GM19467 (cell line): Measurements from ENCODE around the gene PECR.
A peak's percentile ranks its signal among the peaks of the same experiment; 100 is the strongest.

ENCODE experiments used
- ATAC-seq: cut with Tn5 transposase; IDR thresholded peaks from one replicate; pipeline ENCODE4 v1.9.1; 2021; ENCODE audit warnings: mild to moderate bottlenecking, moderate library complexity; ENCODE audit not compliant: unreplicated experiment

PECR gene

DNA sequence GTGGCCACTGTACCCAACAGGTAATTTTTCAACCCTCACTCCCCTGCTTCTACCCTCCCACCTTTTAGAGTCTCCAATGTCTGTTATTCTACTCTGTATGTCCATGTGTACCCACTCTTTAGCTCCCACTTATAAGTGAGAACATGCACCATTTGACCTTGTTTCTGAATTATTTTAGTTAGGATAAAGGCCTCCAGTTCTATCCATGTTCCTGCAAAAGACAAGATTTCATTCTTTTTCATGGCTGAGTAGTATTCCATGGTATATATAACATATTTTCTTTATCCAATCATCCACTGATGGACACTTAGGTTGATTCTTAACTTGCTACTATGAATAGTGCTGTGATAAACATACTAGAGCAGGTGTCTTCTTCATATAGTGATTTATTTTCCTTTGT, 9.1 kb downstream of the PECR start:
- no peak for ATAC-seq

DNA sequence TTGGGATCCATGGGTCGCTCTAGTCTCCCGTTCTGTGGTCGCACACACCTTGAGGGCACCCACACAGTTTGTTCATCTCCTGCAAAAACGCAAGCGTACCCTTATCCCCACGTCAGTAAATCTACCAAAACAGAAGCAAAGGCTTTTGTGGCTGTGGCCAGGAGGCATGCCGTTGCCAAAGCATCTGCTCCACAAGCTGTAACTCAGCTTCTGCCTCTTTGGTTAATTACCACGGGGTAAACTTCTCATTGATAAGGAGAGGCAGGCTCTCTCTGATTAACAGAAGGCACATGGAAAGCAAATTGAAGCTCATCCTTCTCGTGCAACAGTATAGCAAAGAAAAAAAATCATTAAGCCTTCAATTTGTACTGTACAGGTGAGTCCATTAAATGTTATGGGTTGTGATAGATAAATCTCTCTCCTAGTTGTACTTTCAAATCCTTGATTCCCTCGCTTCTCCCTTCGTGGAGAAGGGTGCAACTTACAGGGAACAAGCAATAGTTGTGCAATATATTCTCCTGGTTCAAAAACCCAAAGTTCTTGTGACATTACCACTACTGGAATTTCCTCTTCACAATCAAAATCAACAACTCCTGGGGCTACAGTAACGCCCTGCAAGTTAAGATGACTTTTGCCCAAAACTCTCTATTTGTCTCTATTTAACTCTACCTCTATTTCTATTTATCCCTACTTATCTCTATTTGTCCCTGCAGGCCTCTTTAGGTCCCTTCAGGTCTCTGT, 10.3 kb downstream of the PECR start:
- ATAC-seq = no peak

DNA sequence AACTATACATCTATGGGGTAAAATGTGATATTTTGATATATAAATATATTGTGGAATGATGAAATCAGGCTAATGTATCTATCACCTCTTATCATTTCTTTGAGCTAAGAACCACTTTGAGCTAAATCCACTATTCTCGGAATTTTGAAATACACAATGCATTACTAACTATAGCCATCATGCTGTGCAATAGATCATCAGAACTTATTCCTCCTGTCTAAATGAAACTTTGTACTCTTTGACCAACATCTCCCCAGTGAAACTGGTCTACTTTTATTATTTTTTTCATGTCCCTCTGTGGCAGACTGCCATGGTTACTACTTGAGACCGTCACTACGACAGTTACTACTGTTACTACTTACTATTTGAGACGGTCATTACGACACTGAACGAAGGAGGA, 11.4 kb downstream of the PECR start:
- no peak for ATAC-seq

DNA sequence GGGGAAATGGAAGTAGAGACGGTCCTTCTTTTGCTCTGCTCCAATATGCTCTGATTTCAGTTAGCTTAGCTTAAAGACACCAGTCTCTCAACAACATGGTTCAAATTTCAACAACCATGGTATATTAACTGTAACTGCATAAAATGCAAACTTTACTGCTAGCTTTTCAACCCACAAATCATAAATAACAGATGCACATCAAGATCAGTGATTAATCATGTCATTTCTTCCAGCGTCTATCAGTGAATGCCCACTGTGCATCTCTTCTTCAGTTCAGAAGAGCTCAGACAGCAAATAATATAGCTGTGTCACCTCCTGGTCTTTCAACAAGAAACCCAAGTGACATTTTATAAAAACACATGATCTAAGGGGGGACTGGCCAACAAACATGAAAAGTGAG, 12.6 kb downstream of the PECR start:
- ATAC-seq = no peak

DNA sequence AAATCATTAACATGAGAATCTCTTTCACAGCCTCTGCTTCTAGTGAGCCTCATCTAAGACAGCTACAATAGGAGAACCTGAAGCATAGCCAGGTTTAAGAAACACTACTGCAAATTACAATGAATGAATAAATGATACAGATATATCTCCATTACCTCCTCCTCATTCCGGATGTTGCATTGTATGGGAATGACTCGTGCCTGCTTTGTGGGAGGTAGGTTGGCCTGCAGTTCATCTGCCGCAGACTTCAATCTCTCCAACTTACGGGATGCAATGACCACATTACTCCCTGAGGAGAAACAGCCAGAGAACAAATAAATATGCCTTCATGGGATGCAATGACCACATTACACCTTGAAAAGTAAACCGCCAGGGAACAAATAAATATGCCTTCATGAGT, 15.4 kb downstream of the PECR start:
- no peak for ATAC-seq

DNA sequence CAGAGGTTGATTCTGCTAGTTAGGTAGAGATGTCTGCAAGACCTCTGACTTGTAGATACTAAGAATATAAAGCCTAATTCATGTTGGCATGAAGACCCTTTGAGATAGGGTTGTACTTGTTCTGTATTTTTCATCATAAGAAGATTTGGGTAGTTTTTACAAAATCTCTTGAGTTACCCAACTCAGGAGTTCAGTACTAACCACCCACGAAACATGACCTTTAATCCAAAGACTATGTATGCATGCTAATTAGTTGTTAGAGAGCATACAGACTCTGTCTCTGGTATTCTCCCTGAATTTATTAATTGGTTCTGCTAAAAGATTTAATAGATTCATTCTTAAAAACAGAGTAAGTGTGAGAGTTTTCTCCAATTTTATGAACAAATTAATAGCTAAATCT, 16.9 kb downstream of the PECR start:
- no peak for ATAC-seq

DNA sequence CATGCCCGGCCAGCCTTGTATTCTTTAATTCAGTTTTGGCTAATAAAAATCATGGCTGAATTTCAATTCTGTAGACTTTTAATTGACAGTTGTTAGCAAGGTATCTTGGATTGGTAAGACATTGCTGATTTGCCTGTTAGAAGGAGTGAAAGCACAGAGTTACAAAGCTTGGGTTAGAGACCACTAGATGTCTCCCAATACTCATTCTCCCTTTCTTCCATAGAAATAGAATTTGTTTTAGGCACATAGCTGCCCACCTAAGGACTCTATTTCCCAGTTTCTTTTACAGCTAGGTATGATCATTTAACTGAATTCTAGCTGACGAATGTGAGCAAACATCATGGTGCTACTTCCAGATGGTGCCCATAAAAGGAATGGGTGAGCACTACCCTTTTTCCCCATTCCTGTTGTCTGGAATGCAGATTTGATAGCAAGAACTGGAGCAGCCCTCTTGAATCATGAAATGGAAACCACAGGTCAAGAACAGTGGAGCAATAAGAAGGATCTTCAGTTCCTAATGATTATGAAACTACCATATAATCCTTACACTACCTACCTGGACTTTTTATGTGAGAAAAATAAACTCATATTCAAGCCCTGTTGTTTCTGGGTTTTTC, 17.5 kb downstream of the PECR start:
- ATAC-seq = no peak

DNA sequence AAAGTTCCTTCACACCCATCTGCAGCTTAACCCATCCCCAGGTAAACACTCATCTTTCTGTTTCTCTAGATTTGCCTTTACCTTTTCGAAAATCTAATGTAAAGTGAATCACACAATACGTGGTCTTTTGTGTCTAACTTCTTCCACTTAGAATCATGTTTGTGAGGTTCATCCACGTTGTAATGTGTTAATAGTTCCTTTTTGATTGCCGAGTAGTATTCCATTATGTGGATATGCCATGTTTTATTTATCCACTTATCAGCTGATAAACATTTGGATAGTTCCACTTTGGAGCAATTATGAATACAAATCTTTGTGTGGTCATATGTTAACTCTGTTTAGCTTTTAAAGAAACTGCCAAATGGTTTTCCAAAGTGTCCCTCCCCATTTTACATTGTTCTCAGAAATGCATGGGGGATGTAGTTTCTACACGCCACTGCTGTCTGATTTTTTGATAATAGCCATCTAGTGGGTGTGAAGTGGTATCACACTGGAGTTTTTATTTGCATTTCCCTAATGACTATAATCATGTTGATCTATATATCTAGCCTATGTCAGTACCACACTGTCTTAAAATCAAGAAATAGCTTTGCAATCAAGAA, 22.3 kb downstream of the PECR start:
- no peak for ATAC-seq

DNA sequence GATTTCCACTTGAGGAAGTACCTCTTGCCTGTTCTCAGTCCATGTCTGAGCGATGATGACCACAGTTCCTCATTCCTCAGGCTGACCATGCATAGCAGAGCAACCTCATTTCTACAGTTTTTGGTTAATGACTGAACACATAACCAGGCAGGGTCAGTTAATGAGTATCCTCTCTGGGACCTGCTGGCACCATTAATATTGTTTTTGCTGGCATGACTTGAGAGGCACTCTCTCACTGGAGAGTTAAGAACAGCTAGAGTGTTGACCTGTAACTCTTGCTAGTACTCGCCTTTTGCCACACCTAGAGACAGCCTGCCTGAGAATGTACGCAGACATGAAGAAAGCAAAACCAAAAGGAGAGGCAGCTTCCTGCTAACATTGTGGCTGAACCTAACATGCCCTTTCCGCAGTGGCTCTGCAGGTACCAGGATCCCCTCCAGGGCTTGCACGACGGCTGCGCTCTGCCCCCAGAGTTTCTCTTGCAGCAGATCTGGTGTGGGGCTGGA, 23.9 kb downstream of the PECR start:
- ATAC-seq = peak; percentile 84

DNA sequence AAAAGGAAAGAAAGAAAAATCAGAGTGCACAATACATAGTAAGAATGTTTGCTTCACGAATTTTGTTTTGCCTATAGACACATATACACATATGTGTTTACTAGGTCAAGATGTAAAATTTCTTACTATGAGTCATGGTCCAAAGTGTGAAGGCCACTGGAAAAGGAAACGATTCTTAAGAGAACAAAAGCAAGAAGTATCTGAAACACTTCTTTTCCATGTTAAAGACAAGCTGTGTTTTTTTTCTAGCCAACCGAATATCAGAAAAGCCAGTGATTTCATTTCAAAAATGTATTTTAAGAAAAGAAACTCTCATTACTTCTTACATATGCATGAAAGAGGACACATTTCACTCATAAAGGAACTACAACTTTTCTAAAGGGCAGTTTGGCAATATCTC, 24.9 kb downstream of the PECR start:
- peak; percentile 27 for ATAC-seq

DNA sequence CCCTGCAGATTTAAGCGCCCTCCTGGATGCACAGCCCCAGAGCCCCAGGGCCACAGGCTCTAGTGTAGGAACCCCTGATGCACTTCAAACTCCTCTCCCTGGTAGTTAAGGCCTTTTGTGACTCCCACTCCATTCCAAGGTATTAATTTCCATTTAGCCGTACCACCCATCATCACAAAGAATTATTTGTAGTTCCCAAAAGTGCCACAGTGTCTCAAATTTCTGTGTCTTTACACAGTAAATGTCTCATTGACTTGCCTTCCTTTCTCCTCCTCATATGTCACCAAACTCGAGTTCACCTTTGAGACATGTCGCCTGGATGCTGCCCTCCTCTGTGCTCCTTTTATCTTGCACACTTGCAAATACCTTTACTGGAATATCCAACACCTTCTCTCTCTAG, 25.9 kb downstream of the PECR start:
- no peak for ATAC-seq

DNA sequence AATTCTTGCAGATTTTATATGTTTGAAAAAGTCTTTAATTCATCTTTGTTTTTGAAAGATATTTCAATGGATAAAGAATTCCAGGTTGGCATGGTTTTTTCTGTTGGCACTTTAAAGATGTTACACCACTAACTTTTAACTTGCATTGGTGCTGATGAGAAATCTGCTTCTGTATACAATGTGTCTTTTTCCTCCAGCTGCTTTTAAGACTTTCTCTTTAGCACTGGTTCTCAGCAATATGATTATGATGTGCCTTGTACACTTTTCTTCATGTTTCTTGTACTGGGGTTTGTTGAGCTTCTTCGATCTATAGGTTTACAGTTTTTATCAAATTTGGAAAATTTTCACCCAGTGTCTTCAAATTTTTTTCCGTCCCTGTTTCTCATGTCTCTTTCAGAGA, 29.2 kb downstream of the PECR start:
- no peak for ATAC-seq

DNA sequence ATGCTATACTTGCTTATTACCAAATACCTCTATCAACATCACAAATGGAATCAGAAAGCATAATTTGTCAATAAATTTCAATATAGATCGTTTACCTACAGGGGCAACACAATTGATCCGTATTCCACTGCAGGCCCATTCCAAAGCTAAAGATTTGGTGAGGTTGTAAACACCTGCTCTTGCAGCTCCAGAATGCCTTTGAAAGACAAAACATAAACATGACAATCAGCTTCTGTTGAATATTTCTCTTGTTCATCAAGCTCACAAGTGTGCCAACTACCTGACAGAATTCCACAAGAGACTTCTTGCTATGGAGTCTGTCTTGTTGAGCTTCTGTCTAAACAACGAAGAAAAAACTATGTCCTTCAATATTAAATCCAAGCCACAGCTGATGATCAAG, 30.3 kb downstream of the PECR start:
- no peak for ATAC-seq

DNA sequence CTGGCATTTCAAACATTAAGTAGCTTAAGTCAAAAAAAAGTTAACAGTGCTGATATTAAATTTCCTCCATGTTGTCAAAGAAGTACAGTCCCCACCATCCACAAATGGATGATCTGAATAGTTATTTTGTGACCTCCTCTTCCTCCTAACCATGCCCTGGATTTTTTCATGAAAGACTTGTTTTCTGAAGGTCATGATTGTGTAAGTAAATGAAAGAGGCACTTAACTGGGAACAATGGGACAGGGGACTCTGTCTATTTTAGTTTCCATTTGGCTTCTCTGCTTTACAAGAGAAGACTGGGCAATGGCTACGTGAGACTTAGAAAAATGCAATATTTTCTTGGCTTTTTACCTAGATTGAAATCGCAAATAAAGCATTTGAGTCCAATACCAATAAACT, 32.2 kb downstream of the PECR start:
- ATAC-seq = no peak

DNA sequence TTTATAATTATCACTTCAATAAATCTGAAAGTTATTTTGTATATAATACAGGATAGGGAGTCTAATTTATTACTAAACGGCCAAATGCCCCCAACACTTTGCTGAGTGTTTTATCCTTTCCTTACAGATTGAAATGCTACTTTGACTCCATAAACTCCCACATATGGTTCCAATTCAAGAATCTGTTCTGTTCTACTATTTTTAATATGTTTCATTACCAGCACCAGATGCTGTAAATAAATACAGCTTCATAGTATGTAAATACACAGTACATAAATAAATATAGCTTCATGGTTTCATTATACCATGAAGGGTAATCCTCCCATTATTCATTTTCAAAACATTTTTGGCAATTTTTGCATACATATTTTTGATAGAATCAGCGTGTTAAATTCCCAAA, 34.2 kb downstream of the PECR start:
- ATAC-seq = no peak

DNA sequence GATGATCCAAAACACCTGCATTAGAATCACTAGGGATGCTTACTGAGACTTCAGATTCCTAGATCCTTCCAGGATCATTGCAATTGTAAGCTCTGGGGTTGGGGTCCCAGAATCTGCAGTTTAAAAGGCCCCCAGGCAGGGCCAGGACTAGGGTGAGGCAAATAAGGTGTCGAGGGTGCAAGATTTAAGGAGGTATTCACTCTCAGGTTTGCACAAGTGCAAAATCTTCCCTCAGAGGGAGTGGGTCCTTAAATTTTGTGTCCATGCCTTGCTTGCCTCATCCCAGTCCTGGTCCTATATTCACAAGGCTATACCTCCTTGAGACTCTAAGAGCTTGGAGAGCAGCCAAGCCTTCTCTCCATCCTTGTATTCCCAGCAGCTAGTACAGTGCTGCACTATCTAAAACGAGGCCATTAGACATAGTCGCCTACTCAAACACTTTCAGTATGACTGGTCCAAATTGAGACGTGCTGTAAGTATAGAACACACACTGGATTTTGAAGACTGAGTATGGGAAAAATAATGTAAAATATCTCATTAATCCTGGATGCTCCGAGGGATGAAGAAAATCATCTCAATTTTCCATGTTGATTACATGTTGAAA, 36.6 kb downstream of the PECR start:
- ATAC-seq = peak; percentile 81

DNA sequence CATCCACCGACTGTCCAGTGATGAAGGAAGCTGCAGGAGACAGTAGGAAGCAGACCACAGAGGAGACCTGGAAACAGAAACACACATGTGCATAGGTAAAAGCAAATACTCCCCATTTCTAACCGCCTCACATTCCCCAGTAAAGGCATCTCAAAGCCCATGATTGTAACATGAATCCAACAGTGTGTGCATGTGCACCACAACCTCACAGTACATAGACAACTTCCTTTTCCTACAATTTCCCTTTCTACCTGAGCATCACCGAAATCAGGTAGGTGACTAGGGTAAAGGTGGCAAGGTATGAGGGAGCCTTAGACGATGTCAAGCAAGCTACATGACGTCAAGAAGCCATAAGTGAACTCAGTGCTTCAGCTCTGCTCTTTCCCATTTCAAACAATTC, 37.7 kb downstream of the PECR start:
- no peak for ATAC-seq

DNA sequence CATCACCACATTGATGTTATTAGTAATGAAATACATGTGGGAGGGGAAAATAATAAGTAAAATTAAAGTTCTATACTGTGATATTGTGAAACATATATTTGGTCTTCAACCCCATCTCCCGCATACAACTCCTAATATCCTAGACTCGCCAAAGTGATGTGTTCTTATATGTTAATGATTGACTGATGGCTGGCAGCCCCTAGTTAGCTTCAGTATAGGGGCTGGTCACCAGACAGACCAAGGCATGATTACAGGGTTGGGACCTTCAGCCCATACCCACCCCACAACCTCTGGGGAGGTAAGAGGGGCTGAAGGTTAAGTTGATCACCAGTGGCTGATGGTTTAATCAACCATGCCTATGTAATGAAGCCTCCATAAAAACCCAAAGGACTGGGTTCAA, 40.2 kb downstream of the PECR start:
- ATAC-seq = no peak

DNA sequence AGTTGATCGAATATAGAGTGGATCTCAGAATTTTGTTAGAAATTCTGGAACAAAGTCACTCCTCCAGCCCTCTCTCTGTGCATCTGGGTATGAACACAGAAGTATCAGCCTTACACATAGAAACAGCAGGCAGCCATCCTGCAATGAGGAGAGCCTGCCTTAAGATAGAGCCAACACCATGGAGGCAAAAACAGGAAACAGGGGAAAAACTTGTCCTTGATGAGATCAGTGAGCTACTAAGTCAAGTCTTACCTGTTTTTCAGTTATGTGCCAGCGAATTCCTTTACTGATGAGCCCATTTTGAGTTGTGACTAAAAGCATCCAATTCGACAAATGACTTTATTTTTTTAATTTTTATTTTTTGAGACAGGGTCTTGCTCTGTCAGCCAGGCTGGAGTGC, 41.7 kb downstream of the PECR start:
- ATAC-seq = no peak

DNA sequence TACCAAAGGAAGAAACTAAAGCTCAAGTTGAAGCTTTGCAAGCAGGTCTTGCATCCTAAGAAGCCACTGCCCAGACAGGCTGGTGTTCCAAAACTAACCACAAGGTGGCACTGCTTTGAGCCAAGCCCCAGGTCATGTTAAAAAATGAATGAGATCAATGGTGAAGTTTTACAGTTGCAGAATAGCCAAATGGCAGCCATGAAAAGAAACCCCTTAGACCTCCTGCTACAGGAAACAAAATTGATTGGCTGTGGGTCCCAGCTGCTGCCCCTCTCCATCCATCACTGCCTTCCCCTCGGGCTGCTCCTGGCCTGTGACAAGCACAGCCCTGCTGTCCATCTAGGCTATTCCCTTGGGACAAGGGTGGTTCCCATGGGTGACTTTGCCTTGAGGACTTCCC, 47.5 kb downstream of the PECR start:
- no peak for ATAC-seq

DNA sequence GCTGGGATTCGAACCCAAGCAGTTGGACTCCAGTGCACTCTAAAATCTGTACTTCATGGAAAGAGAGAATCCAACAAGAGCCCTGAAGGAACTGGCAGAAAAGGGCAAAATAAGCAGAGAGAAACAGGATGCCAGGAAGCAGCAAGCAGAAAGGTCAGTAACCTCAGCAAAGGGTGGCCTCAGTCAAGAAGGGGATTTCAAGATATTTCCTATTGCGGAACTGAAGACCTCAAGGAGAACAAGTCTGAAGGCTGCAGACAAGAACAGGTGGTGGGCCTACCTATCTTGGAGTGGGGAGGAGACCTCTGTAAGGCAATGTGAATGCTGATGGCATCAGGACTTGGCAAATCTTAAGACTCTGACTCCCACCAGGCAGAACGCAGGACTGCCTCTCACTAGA, 48.2 kb downstream of the PECR start:
- no peak for ATAC-seq
